ENCODE measurements around the gene RHOT2. TPM values are rescaled to one million over a fixed set of nuclear protein-coding genes. Genes with fewer than 3 reads are reported as not detected.

RHOT2 gene
- total RNA-seq, 1 experiment from 2014 or later = 163 TPM

- TF ChIP-seq, protein P1, sequence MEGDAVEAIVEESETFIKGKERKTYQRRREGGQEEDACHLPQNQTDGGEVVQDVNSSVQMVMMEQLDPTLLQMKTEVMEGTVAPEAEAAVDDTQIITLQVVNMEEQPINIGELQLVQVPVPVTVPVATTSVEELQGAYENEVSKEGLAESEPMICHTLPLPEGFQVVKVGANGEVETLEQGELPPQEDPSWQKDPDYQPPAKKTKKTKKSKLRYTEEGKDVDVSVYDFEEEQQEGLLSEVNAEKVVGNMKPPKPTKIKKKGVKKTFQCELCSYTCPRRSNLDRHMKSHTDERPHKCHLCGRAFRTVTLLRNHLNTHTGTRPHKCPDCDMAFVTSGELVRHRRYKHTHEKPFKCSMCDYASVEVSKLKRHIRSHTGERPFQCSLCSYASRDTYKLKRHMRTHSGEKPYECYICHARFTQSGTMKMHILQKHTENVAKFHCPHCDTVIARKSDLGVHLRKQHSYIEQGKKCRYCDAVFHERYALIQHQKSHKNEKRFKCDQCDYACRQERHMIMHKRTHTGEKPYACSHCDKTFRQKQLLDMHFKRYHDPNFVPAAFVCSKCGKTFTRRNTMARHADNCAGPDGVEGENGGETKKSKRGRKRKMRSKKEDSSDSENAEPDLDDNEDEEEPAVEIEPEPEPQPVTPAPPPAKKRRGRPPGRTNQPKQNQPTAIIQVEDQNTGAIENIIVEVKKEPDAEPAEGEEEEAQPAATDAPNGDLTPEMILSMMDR (IDR thresholded peaks at IDR 0.05; ENCODE audit: unreplicated experiment) = no peak
- DNase-seq = no peak
- Mint-ChIP-seq H3K9me3 (ENCODE audit: low read depth, unreplicated experiment) (no peaks in the 10 kb centered on the region), H3K27ac (ENCODE audit: unreplicated experiment) (no peak overlapping the region), H3K4me1 (ENCODE audit: low read depth, unreplicated experiment) (peaks cover 30% of the 10 kb centered on the region), H3K4me3 (ENCODE audit: low read depth, unreplicated experiment) (peak overlapping the region; percentile 77), H3K27me3 (ENCODE audit: unreplicated experiment) (no peaks in the 10 kb centered on the region), H3K36me3 (ENCODE audit: insufficient read depth, unreplicated experiment) (peaks cover 93% of the 10 kb centered on the region)
- CTCF ChIA-PET = interaction anchor here (2.1 kb wide), 1 partner anchor 10 kb away, joined by 6 read pairs; the partner anchor contains the start of gene METTL26
- intact Hi-C loops (cut with micrococcal nuclease; ENCODE audit: unreplicated experiment) = no loop called here
- BruUV-seq (replicated peaks) = no TSS peak
These were observed 21.2 kb upstream of the RHOT2 start for GRCh38 chr16:646679-647172.

- TF ChIP-seq, protein P1 (IDR thresholded peaks at IDR 0.05; ENCODE audit: unreplicated experiment) = no peak
- peaks cover 93% of the 10 kb centered on the region for H3K36me3 Mint-ChIP-seq (ENCODE audit: insufficient read depth, unreplicated experiment)
- no peaks in the 10 kb centered on the region for H3K27me3 Mint-ChIP-seq (ENCODE audit: unreplicated experiment)
- no peak overlapping the region for H3K27ac Mint-ChIP-seq (ENCODE audit: unreplicated experiment)
- DNase-seq = no peak
- no TSS peak for BruUV-seq (replicated peaks)
- H3K4me1 Mint-ChIP-seq (ENCODE audit: low read depth, unreplicated experiment) = peaks cover 30% of the 10 kb centered on the region
- no peaks in the 10 kb centered on the region for H3K9me3 Mint-ChIP-seq (ENCODE audit: low read depth, unreplicated experiment)
- intact Hi-C loops (cut with micrococcal nuclease; ENCODE audit: unreplicated experiment) = no loop called here
- peak overlapping the region; percentile 77 for H3K4me3 Mint-ChIP-seq (ENCODE audit: low read depth, unreplicated experiment)
- CTCF ChIA-PET = interaction anchor here (0.5 to 2.1 kb wide), 5 partner anchors 11 to 246 kb away, joined by 3 to 6 read pairs (median 4); partner anchors contain the start of genes DECR2, METTL26 and RHOT2
These were observed 20.6 kb upstream of the RHOT2 start for GRCh38 chr16:647173-647902.

DNA sequence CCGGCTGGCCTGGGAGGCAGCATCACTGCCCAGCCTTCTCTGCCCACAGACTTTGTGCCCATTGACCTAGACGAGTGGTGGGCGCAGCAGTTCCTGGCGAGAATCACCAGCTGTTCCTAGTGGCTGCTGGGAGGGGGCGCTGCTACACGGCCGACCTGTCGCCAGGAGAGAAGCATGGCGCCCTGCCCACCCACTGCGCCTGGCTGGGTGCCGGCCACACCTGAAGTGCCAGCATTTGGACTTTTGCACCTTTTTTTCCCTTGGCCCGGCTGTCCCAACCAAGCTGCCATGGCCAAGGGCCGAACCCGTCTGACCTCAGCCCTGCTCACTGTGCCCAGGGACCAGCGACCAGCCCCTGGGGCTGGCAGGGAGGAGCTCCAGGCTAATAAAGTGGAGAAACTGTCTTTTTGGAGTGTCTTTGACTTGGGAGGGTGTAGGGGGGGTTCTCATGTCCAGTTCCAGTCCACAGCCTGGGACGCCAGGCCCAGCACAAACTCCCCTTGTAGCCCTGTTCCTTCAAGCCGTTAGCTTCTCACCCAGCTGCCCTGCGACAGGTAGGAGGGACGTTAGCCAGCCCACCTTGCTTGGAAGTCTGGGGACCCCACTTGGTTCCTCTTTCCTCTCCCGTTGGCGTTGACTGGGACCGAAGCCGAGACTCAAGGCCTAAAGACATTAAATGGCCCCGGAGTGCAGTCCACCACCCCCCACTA is 19.7 kb upstream of the RHOT2 start:
- Mint-ChIP-seq H3K4me1 (ENCODE audit: low read depth, unreplicated experiment) (peaks cover 30% of the 10 kb centered on the region), H3K36me3 (ENCODE audit: insufficient read depth, unreplicated experiment) (peaks cover 87% of the 10 kb centered on the region), H3K4me3 (ENCODE audit: low read depth, unreplicated experiment) (peak overlapping the region; percentile 77), H3K9me3 (ENCODE audit: low read depth, unreplicated experiment) (no peaks in the 10 kb centered on the region), H3K27me3 (ENCODE audit: unreplicated experiment) (no peaks in the 10 kb centered on the region), H3K27ac (ENCODE audit: unreplicated experiment) (peak overlapping the region; percentile 82)
- BruUV-seq (replicated peaks) = no TSS peak
- TF ChIP-seq, protein P1 (IDR thresholded peaks at IDR 0.05; ENCODE audit: unreplicated experiment) = peak; percentile 81
- CTCF ChIA-PET = interaction anchor here (0.5 to 2.1 kb wide), 6 partner anchors 12 to 247 kb away, joined by 3 to 6 read pairs (median 4); partner anchors contain the start of genes DECR2, METTL26 and RHOT2
- intact Hi-C loops (cut with micrococcal nuclease; ENCODE audit: unreplicated experiment) = no loop called here
- DNase-seq = peak; percentile 82

DNA sequence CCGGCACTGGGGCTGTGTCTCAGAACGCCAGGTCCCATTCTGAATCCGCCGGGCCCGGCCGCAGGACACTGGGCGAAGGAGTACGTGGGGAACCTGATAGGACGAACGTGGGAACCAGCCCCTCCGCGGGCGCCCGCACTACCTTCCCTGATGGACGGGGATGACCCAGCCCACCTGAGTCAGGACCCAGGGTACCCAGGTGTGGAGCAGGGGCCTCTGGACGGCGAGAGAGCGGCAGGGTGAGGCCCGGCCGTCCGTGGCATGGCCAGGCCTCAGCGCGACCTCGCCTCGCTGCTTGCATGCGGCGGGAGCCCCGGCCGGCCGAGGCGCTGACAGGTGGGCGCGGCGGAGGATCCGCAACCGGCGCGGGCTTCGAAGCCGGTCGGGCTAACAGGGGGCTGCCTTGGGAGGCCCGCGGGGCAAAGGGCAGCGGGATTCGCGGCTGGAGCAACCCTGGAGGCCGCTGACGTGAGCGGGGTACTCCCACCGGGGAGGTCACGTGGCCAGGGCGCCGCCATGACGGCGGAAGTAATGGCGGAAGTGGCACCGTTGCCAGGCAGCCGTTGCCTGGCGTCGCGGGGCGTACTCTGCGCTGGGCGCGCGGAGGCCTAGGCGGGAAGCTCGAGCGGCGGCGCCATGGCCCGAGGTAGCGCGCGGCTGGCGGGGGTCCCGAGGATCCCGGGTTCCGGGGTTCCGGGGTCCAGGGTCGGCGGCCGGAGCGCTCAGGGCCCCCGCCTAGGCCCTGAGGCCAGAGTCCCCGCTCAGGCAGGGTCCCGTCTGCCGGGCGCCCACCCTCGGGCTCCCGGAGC is 18.9 kb upstream of the RHOT2 start, which contains the start of gene WDR90:
Gene WDR90, plus strand, starts transcription at position 585 of the 809 bp plus-strand sequence. Its CDS starts 52 bp downstream, at position 637.
- Mint-ChIP-seq H3K27ac (ENCODE audit: unreplicated experiment) (peak within 1 kb of the TSS; percentile 82), H3K4me1 (ENCODE audit: low read depth, unreplicated experiment) (peaks cover 23% of the 10 kb centered on the region), H3K9me3 (ENCODE audit: low read depth, unreplicated experiment) (no peaks in the 10 kb centered on the region), H3K27me3 (ENCODE audit: unreplicated experiment) (no peaks in the 10 kb centered on the region), H3K36me3 (ENCODE audit: insufficient read depth, unreplicated experiment) (peaks cover 87% of the 10 kb centered on the region), H3K4me3 (ENCODE audit: low read depth, unreplicated experiment) (peak within 1 kb of the TSS; percentile 77)
- TF ChIP-seq, protein P1 (IDR thresholded peaks at IDR 0.05; ENCODE audit: unreplicated experiment) = no peak
- peak; percentile 97 for DNase-seq
- BruUV-seq (replicated peaks) = TSS peak; percentile 76
- intact Hi-C loops (cut with micrococcal nuclease; ENCODE audit: unreplicated experiment) = no loop called here
- CTCF ChIA-PET = interaction anchor here (0.5 to 2.1 kb wide), 6 partner anchors 12 to 77 kb away, joined by 3 to 6 read pairs (median 3); partner anchors contain the start of genes METTL26 and RHOT2
